NCI-H2227 (cell line): Measurements from ENCODE around the gene GPHB5.
"Not testable (repeated sequence)": the region's sequence is repeated elsewhere in the genome, so short reads cannot be mapped to it uniquely, and the experiment has no call there.

Source experiments
- DNase-seq: peaks from one replicate; lab custom pipeline; 2025; ENCODE audit not compliant: unreplicated experiment; lab: John Stamatoyannopoulos, UW

The GPHB5 gene, protein sequence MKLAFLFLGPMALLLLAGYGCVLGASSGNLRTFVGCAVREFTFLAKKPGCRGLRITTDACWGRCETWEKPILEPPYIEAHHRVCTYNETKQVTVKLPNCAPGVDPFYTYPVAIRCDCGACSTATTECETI

DNA sequence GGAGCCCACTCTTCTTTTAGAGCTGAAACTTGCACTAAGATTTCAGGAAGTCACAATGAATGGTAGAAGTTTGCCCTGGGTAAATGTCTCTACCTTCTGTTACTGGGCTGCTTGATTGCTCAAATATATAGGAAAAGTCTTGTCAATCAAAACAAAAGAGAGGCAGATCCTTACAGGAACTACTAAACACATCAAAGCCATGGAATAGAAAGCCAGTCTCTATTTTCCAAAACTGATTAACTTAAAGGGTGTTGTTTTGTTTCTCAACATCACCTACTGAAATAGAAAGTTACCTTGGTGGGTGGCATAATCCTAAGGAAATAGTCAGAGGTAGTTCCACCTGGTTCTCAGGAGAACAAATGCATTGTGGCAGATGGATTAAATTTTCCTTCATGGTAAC lies at the start of gene GPHB5:
GPHB5 (minus strand) TSS at position 101 of the 400 bp plus-strand sequence. CDS start 1,086 bp downstream, outside the sequence.
- DNase-seq: no peak

DNA sequence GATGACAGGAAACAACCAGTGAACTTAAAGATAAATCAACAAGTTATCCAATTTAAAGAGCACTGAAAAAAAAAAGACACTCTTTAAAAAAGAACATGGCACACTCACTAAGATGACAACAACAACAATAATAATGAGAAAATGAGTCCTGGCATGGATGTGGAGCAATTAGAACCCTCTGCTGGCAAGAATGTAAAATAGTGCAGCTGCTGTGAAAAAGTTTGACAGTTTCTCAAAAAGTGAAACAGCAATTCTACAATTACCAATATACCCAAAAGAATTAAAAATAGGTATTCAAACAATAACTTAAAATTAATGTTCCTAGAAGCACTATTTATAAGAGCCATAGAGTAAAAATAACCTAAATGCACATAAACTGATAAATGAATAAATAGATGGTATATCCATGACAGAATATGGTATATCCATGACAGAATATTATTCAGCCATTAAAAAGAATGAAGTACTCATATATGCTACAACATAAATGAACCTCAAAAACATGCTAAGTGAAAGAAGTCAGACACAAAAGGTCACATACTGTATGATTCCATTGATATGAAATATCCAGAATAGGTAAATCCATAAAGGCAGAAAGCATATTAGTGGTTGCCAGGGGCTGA lies 49.1 kb upstream of the GPHB5 start:
- no peak for DNase-seq

DNA sequence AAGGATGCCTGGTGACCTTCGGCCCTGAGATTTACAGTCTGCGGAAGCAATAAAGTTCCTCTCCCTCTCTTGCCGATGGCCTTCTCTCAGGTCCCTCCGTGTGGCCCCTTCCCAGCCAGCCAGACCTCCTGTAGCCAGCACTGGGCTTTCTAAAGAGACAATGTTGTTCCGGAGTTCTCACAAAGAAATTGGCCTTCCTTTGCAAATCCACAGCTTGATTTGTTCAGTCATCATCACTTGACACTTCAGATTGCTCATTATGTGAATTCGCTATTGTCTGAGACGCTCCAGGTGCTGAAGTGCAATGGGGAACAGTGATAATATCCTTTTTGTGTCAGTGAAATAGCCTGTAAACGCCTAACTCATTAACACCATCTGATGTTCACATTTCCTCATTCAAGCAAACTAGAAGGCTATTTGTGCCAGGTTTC lies 43.7 kb upstream of the GPHB5 start:
- peak; percentile 80 for DNase-seq

DNA sequence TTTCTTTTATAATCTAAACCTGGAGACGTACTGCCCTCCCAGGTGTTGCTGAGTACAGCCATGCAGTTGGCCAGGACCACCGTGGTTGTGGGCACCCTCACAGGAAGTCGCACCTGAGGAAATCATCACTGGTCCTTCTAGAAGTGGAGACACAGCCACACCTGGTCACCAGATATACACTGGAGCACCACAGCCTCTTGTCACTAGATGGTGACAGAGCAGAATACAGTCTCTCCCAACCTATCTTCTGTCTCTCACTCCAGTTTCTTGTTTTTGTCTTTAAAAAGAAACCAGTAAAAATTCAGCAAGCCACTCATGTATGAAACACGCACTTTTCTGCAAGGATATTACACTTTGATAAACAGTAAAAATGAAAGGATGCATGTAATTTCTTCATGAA lies 43.1 kb upstream of the GPHB5 start:
- peak; percentile 37 for DNase-seq

DNA sequence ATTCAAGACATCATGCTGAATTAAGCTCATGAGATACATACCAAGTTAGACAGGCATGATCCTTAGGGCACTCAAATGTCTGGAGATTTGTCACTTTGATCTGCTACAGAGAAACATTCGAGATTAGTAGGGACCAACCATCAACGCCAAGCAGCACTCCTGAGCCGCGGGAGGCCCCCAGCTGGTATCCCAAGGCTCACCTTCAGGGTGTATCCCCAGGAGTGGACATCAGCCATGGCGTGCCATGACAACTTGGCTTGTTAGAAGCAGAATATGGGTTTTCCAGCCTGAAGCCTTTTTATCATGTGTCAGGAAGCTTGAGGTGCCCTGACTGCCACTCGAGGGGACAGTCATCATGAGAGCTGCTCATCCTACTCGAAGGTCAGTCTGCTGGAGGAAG lies 39.1 kb upstream of the GPHB5 start:
- DNase-seq: no peak

DNA sequence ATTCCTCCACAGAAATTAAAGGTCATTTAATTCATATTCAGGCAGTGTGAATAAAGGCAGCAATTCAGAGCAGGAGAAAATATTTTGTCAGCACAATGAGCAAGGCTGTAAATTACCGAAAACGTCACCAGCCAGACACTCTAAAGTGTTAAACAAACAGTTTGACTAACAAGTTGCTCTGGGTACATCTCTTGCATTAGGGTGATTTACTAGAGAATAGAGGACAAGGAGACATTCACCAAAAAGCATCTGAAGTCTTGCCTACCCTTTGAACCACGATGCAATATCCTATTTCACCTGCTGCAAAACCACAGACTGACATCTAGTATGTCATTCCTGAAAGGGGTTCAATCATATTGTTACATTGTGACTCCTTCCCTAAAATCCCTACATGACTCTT lies 27.1 kb upstream of the GPHB5 start:
- DNase-seq: no peak

DNA sequence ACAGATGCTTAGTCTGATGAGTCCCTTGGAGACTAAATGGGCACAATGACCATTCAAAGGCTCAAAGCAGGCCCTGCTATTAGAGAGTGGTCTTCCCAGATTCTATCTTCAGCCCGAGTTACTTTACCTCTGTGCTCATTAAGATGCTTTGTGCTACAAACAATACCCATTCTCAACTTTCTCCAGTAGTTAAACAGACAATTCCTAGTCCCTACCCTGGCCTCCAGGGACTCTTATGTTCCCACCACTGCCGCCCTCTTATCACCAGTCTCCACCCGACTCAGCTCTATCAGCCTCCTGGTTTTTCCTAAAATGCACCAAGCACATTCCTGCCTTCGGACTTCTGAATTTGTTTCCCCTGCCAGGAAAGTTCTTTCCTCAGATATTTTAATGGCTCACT lies 25.6 kb upstream of the GPHB5 start:
- no peak for DNase-seq

DNA sequence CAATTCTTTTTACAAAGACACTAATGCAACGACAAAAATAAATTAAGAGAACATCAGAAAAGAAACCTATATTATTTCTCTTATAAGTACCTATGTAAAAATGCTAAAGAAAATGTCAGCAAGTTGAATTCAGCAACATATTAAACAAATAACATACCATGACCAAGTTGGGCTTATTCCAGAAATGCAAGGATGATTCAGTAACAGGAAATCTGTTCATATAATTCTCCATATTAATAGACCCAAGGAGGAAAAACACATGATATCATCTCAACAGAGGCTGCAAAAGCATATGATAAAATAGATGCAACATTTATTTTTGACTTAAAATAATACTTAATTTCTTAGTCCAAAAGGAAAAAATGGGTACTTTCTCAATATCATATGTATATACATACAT lies 25.1 kb upstream of the GPHB5 start:
- no peak for DNase-seq

DNA sequence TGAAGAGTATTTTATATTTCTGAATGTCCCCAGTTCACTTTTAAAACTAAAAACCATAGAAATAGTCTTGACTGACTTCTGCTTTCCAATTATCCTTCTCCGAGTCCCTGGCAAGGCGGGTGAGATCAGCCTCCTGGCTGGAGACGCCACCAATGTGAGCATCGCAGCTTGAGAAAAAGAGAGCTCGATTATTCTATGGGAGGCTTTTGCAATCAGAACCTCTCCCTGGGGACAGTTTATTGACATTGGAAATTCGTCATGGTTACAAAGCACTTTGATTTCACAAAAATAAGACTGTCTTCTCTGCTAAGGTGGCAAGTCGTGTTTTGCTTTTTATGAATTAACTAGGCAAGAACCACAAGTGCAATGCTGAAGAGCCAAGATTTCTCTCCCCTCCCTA lies 23.6 kb upstream of the GPHB5 start:
- peak; percentile 36 for DNase-seq

DNA sequence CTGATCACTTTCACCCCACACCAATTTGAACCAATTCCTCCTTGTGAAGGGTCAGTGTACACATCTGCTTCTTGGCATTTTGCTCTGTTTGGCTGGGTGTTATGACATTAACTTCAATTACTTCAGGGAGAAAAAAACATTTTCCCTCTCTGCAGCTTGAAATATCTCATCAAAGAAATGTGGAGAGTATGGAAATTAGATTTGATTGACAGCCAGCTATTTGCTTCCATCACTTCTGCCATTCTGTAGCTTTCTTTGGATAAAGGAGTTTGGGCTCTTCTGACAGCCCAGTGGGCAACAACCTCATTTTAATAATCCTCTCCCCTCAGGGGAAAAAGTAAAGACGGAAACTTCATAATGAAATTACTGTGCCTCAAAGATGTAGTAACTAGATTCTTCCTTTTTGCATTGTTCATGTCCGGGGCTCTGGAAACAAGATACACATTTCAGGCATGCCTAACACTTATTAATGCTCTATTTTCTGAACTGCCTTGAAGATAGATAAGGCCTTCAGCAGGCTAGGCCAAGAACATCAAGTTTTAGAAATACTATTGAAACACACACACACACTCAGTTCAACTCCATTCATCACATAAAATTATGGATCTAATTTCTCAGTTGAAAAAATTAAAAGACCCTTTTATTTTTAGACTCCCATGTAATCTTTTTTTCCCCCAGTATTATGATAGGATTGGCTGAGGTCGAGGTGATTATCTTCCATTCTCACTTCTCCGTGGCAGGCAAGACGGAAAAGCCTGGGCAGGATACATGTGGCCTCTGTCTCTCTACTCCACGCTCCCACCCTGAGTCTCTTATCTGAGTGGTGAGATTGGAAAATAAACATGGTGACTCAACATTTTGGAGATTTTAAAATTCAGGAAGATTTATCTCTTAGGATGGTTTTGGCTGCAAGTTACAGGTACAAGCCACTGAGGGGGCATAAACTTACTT lies 10.3 kb upstream of the GPHB5 start:
- no peak for DNase-seq

DNA sequence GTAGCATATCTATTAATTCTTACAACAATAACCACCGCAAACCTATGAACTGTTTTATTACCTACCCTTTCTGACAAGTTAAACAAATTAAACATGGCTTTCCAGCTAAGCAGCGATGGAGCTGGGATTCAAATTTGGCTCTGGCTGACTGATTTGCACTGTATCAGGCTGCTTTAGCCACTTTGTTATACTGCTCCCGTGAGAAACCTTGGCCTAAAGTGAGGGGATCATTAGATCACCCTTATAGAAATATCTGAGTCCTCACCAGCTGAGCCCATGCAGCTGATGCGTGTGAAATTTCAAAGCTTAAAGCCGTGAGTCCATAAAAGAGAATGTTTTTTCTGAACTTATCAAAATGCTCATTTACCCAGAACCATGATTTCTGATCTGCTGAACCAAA lies 8.1 kb upstream of the GPHB5 start:
- no peak for DNase-seq

DNA sequence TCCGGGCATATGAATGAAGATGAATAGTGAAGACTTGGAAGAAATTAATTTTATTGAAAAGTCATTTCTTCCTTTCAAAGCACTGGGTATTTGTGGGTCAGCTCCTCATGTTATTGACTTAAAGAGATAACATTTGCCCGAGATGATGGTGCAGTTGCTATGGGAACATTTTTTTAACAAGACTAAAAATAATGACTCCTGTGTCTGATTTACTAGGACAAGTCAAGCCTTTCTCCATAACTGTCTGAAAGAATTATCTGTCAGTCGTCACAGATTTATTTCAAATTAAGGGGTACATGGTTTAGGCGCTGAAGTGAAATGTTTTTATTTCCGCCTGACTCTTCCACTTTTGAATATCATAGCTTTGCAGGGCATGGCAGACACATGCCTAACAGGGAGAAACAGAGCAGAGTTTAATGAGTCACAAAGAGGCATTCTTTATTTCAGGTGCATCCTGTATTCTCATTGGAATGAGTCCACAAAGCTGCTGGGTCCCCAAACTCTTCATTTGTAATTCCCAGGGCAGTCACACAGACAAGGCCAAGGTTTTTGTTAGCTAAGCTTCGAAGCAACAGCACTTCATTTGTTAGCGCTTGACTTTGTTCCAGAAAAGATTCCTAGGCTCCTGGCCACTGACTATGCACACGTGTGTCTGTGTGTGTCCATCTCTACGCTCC lies 4.3 kb upstream of the GPHB5 start:
- no peak for DNase-seq

DNA sequence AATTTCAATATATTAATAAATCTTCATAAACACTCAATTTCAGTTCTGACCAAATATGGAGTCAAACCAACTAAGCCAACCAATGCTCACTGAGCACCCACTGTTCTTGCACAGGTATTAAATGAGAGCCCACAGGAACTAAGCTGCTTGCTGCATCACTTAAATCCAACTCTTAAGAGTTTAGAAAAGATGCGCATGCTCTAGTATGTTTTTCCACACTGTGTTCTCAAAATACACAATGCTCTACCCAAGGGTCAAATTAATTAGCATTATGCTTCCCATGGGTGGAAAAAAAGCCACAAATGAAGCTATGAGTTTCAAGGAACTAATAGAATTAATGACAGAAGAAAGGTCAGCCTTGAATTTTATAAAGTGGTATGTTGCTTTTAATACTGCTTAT lies 3.7 kb upstream of the GPHB5 start:
- no peak for DNase-seq

DNA sequence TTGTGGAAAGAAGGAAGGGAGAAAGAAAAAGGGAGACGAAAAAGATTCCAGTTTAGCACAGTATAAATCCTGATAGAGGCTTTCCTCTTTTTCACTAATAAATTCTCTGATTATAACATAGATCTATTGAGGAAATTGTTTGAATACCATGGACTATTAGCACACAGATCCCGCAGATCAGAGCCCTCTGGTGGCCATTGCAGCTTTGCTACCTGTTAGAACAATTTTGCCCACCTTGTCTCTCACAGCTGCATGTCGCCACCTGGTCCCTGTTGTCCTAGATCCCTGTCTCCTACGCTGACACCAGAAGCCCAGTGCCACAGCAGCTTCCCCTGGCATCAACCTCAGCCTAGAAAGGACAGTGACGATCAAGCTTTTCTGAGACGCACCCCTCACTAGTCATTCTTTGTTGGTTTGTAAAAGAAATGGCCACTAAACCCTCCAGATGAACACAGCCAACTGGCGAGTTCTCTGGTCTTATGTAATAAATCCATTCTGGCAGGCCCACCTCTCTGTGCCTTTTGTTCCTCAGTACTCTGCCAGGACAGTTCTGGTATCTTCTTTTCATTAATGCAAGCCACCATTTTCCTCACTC lies 9.9 kb downstream of the GPHB5 start:
- DNase-seq: peak; percentile 3

DNA sequence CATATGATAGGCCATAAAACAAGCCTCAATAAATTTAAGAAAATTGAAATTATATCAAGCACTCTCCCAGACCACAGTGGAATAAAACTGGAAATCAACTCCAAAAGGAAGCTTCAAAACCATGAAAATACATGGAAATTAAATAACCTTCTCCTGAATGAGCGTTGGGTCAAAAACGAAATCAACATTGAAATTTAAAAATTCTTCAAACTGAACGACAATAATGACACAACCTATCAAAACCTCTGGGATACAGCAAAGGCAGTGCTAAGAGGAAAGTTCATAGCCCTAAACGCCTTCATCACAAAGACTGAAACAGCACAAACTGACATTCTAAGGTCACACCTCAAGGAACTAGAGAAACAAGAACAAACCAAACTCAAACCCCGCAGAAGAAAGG lies 14.3 kb downstream of the GPHB5 start:
- DNase-seq: not testable (repeated sequence)

DNA sequence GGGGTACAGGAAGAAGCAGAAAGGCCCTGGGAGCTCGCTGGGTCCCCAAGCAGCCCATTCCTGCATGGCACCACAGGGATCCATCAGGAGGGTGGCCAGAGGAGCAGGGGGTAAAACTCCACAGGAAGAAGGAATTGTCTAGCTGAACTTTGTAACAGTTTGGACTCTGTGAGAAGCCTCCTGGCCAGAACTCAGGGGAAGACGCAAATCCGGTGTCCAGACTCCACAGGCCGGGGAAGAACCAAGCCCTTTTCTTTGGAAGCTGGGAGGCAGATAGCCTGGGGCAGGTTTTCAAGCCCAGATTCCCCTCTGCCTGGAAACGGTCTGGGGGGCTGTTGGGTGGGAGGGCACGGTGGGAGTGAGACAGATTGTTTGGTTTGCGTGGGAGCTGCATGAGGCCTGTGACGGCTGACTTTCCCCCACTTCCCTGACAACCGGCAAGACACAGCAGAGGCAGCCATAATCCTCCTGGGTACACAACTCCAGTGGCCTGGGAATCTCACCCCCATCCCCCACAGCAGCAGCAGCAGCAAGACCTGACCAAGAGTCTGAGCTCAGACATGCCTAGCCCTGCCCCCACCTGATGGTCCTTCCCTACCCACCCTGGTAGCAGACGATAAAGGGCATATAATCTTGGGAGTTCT lies 16.7 kb downstream of the GPHB5 start:
- DNase-seq: no peak

DNA sequence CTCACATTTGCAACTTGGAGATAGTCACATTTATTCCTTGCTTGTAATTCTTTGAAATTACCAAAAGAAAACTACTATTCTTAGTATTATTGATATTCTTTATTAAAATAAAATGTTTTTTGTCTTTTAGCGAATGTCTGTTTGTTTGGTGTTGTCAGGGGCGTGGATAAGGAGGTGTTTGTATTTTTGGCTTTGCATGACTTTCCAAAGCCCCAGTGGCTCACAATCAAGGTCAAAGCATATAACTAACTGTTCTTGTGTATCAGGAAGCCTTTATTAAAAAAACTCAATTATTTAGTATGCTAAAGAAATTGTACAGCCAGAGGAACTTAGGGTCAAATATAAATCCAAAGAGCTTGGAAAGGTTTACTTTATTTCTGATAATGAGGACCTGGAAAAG lies 17.9 kb downstream of the GPHB5 start:
- no peak for DNase-seq

DNA sequence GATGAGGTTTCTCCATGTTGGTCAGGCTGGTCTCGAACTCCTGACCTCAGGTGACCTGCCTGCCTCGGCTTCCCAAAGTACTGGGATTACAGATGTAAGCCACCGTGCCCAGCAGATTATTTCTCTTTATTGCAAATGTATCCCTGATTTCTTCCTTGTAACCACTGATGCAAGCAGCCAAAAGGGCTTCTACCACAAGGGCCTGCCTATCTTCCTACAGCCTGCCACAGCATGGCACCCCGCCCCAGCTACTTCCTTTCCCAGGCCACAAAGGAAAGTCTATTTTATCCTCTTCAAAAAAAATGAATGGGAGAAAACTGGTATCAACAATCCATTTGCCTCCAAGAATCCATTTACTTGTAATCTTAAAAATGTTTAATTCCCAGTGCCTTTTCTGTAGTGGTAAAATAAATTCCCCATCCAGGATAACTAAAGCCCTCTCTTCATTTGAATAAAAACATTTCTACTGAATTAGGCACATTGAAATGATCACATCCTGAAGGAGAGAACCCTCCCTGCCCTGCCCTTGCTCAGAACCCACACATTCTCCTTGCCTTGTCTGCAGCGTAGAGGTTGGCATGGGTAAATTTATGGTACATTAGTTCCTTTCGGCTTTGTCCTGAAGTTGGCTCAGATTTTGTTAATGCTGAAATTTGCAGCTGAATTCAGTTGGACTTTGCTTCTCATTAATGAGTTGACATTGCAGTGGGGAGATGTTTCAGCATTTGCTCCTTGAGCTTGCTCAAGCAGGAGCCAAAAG lies 19.2 kb downstream of the GPHB5 start:
- no peak for DNase-seq

DNA sequence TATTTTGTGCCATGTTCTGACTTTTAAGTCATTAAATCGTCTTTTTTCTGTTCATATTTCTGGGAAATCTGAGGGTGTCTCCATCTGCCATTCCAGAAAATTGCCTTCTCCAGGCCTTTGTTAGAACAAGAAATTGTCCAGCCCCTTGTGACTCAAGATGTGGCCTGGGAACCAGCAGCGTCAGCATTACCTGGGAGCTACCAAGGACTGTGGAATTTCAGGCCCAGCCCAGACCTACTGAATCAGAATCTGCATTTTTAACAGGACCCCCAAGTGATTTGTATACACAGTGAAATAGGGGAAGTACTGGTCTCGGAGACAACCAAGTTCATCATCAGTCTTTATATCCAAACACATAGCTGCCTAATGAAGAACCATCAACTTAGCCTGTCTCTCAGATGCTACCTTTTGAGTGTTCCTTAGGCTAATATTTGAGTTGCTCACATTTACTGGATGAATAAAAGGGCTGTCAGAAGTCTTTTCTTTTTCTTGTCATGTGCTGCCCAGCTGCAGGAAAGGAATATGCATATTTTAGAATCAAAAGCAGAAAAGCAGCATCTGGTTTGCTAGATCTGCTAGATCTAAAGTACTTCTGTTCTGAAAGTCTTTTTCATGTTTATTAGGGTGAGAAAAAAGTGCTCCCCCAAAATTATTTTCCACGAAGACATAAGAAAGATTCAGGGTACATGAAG lies 21.2 kb downstream of the GPHB5 start:
- DNase-seq: no peak
